ENCODE results near the gene FGF18. TPM values are rescaled to one million over a fixed set of nuclear protein-coding genes. Genes with fewer than 3 reads are reported as not detected.

Gene FGF18
- total and polyA plus RNA-seq, 2 of the 4 experiments (the other 2 are of a cell fraction), result 0.15 TPM; not detected in 1

DNA sequence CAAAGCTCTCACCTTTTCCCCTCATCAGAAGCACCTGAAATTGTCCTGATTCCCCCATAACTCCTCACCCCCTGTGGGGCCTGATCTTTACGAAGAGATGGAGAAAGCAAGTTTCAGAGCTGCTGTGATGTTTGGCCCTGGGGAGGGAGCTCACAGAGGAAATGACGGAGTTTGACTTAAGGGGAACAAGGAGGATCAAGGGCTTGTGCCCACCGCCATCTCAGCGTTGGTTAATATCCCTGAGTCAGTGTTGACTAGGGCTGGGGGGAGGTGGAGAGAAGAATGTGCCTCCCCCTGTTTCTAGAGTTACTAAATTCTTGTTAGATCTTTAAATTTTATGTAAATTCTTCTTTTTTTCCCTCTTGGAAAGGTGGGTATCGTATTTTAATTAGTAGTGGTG, 27.8 kb downstream of the FGF18 start (continued):
- TF ChIP-seq BHLHE40 (IDR thresholded peaks at IDR 0.05; ENCODE audit: low read depth, low read length) (no peak), SMC3 (IDR thresholded peaks at IDR 0.05; ENCODE audit: low read depth, low read length) (no peak), CHD1 (IDR thresholded peaks at IDR 0.05; ENCODE audit: low read depth, low read length) (no peak), FOS (IDR thresholded peaks at IDR 0.05; ENCODE audit: low read depth, low read length) (no peak)

DNA sequence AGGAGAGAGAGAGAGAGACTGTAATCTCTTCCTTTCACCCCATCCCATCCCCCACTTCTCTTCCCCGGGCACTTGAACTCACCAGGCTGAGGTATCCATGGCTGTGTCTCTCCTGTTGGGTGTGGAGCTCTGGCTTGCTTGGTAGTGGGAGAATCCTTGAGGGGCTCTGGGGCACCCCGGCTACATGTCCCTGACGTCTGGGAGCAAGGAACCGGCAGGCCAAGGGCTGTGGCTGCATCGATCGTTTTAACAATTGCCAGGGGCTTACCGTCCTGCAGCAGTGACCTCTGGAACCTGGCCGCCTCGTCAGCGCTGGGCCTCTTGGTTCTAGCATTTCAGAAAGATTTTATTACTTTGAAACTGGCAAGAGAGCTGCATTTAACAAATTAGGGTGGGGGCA, 30.0 kb downstream of the FGF18 start:
- no peak overlapping the region for H3K14ac ChIP-seq (replicated peaks; ENCODE audit: low read depth, low read length)
- H3K79me1 ChIP-seq (ENCODE audit: low read depth in 1 of 2, low read length in 2 of 2), result no peaks in the 10 kb centered on the region
- no peak overlapping the region for H3K23ac ChIP-seq (ENCODE audit: low read depth, low read length)
- WGBS, 2 experiments (ENCODE audit: extremely low coverage in 2 of 2, insufficient read length in 1 of 2), result 80% methylated on average over 3 of the region's 10 CpGs; no CpG with 5 or more reads in 1 of the 2 experiments
- no peak overlapping the region for H4K5ac ChIP-seq (ENCODE audit: low read depth, low read length)
- peaks cover 8% of the 10 kb centered on the region; the same call in 1 of the 2 replicates for H3K4me1 ChIP-seq (ENCODE audit: control insufficient read depth, insufficient read depth, low read length)
- no peaks in the 10 kb centered on the region for H4K20me1 ChIP-seq (ENCODE audit: insufficient read depth, low read length)
- in situ Hi-C loops (cut with MboI; ENCODE audit: low sequenced_read_pairs), result loop anchor here (25.0 kb wide), 1 partner anchor 413 kb away; no protein-coding TSS in a partner anchor
- H3K56ac ChIP-seq (ENCODE audit: extremely low read depth, insufficient read depth, low read length), result no peak overlapping the region
- H3K9ac ChIP-seq (ENCODE audit: low read depth, low read length), result no peak overlapping the region
- H2BK20ac ChIP-seq (ENCODE audit: low read depth, low read length), result no peak overlapping the region
- H2AK5ac ChIP-seq (ENCODE audit: low read depth, low read length), result no peak overlapping the region
- H2AK9ac ChIP-seq (replicated peaks; ENCODE audit: low read depth, low read length, poor library complexity), result no peak overlapping the region
- H3K4me2 ChIP-seq (ENCODE audit: low read depth, low read length), result no peak overlapping the region
- no peak for DNase-seq
- BruUV-seq (replicated peaks), result no TSS peak
- intact Hi-C loops (cut with micrococcal nuclease), result no loop called here
- H2AFZ ChIP-seq (replicated peaks; ENCODE audit: low read length, poor library complexity), result no peak overlapping the region
- dilution Hi-C loops (cut with HindIII; ENCODE audit: low sequenced_read_pairs, unreplicated experiment), result no loop called here
- no peak for ATAC-seq (ENCODE audit: low read depth)
- no peak overlapping the region for H2BK15ac ChIP-seq (ENCODE audit: low read depth, low read length)
- peaks cover 4% of the 10 kb centered on the region; the same call in 1 of the 2 replicates for H3K9me1 ChIP-seq (ENCODE audit: insufficient read depth, low read length)
- no peak overlapping the region for H2BK5ac ChIP-seq (ENCODE audit: low read depth, low read length, poor library complexity, severe bottlenecking)
- no peaks in the 10 kb centered on the region for H3K9me3 ChIP-seq (ENCODE audit: control insufficient read depth, insufficient read depth, low read length)
- no peaks in the 10 kb centered on the region for H3K36me3 ChIP-seq (ENCODE audit: control insufficient read depth, insufficient read depth, low read length)
- H3K18ac ChIP-seq (ENCODE audit: low read depth, low read length), result no peak overlapping the region
- no peak overlapping the region; a peak in 1 of 4 replicates for H4K8ac ChIP-seq (ENCODE audit: low read depth in 2 of 2, low read length in 2 of 2)
- no peak overlapping the region for H3K4ac ChIP-seq (ENCODE audit: low read depth, low read length)
- POLR2A ChIA-PET (ENCODE audit: unreplicated experiment), result no interaction called here
- no peaks in the 10 kb centered on the region; the same call in 1 of the 2 replicates for H3K27me3 ChIP-seq (ENCODE audit: control insufficient read depth, insufficient read depth, low read length)
- H2BK120ac ChIP-seq (ENCODE audit: low read depth, low read length), result no peak overlapping the region
- CTCF ChIA-PET, result interaction anchor here (0.5 to 0.7 kb wide), 2 partner anchors 10 to 501 kb away, joined by 3 to 4 read pairs; no protein-coding TSS in a partner anchor
- no peak overlapping the region for H4K91ac ChIP-seq (ENCODE audit: insufficient read depth, low read depth, low read length)
- H3K27ac ChIP-seq (ENCODE audit: insufficient read depth, low read length), result no peak overlapping the region
- H3K4me3 ChIP-seq (ENCODE audit: insufficient read depth, low read depth, low read length), result no peak overlapping the region
- TF ChIP-seq, protein P1, sequence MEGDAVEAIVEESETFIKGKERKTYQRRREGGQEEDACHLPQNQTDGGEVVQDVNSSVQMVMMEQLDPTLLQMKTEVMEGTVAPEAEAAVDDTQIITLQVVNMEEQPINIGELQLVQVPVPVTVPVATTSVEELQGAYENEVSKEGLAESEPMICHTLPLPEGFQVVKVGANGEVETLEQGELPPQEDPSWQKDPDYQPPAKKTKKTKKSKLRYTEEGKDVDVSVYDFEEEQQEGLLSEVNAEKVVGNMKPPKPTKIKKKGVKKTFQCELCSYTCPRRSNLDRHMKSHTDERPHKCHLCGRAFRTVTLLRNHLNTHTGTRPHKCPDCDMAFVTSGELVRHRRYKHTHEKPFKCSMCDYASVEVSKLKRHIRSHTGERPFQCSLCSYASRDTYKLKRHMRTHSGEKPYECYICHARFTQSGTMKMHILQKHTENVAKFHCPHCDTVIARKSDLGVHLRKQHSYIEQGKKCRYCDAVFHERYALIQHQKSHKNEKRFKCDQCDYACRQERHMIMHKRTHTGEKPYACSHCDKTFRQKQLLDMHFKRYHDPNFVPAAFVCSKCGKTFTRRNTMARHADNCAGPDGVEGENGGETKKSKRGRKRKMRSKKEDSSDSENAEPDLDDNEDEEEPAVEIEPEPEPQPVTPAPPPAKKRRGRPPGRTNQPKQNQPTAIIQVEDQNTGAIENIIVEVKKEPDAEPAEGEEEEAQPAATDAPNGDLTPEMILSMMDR (conservative IDR thresholded peaks at IDR 0.05; ENCODE audit: low read depth, low read length), result no peak
- TF ChIP-seq MAZ (IDR thresholded peaks at IDR 0.05; ENCODE audit: borderline replicate concordance, low read depth, low read length), result no peak
- no peak for TF ChIP-seq POLR2A (IDR thresholded peaks at IDR 0.05; ENCODE audit: low read depth, low read length)
- TF ChIP-seq CEBPB (IDR thresholded peaks at IDR 0.05; ENCODE audit: low read depth, low read length), result no peak
- no peak for TF ChIP-seq RAD21 (IDR thresholded peaks at IDR 0.05; ENCODE audit: low read length)
- TF ChIP-seq, protein P2, sequence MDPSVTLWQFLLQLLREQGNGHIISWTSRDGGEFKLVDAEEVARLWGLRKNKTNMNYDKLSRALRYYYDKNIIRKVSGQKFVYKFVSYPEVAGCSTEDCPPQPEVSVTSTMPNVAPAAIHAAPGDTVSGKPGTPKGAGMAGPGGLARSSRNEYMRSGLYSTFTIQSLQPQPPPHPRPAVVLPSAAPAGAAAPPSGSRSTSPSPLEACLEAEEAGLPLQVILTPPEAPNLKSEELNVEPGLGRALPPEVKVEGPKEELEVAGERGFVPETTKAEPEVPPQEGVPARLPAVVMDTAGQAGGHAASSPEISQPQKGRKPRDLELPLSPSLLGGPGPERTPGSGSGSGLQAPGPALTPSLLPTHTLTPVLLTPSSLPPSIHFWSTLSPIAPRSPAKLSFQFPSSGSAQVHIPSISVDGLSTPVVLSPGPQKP (IDR thresholded peaks at IDR 0.05; ENCODE audit: borderline replicate concordance, low read depth, low read length), result no peak
- TF ChIP-seq BHLHE40 (IDR thresholded peaks at IDR 0.05; ENCODE audit: low read depth, low read length), result no peak
- no peak for TF ChIP-seq CHD1 (IDR thresholded peaks at IDR 0.05; ENCODE audit: low read depth, low read length)
- TF ChIP-seq NFE2L2 (IDR thresholded peaks at IDR 0.05; ENCODE audit: low read depth, low read length), result no peak
- TF ChIP-seq SMC3 (IDR thresholded peaks at IDR 0.05; ENCODE audit: low read depth, low read length), result no peak
- no peak for TF ChIP-seq MAFK (IDR thresholded peaks at IDR 0.05; ENCODE audit: low read depth, low read length)
- TF ChIP-seq, protein P3, sequence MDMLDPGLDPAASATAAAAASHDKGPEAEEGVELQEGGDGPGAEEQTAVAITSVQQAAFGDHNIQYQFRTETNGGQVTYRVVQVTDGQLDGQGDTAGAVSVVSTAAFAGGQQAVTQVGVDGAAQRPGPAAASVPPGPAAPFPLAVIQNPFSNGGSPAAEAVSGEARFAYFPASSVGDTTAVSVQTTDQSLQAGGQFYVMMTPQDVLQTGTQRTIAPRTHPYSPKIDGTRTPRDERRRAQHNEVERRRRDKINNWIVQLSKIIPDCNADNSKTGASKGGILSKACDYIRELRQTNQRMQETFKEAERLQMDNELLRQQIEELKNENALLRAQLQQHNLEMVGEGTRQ (IDR thresholded peaks at IDR 0.05; ENCODE audit: low read depth, low read length), result no peak
- TF ChIP-seq FOS (IDR thresholded peaks at IDR 0.05; ENCODE audit: low read depth, low read length), result no peak
- no peak for TF ChIP-seq MXI1 (IDR thresholded peaks at IDR 0.05; ENCODE audit: borderline replicate concordance, low read depth, low read length)
